ENCODE measurements around the gene GBGT1. TPM values are rescaled to one million over a fixed set of nuclear protein-coding genes. Genes with fewer than 3 reads are reported as not detected.

Gene GBGT1
- total RNA-seq, 1 donor from 2014 or later = 15.4 TPM

GRCh38 chr9:133117271-133118178 lies 46.2 kb downstream of the GBGT1 start:
- intact Hi-C loops (cut with micrococcal nuclease) = no loop called here

GRCh38 chr9:133116346-133117231 lies 47.1 kb downstream of the GBGT1 start:
- intact Hi-C loops (cut with micrococcal nuclease) = no loop called here

- intact Hi-C loops (cut with micrococcal nuclease) = loop anchor here (1.0 to 2.0 kb wide), 2 partner anchors 17 to 29 kb away; no protein-coding TSS in a partner anchor
Measured at GRCh38 chr9:133115604-133116345, 47.9 kb downstream of the GBGT1 start.

DNA sequence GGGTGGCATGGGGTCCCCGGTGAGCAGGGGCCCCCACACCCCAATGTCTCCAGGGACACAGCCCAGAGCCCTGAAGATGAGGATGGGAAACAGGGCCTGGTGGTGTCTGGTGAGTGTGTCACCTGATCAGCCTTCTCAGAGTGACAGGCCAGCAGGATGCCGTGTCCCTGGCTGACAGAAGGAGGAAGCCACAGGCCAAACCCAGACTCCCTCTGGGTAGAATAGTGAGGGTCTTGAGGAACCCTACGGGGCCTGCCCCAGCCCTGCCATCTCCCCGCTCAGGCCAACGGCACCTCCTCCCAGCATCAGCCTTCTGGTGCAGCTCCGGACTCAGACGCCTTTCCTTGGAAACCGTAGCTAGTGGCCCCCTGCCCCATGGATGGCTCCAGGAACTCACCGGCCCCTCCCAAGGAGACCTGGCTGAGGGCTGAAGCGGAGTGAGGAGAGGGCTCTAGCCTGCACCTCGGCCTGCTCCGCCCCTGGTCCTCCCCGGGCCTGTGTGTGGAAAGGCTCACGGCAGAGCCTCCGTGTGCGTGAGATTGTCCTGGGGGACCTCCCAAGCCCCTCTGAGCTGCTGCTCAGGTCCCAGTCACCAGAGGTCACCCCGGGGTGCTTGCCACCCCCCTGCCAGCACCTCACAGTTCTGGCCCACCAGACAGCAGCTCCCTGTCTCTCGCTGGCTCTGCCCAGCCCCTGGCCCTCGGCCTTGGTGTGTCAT lies 48.7 kb downstream of the GBGT1 start:
- intact Hi-C loops (cut with micrococcal nuclease) = loop anchor here (1.0 to 2.0 kb wide), 2 partner anchors 18 to 29 kb away; no protein-coding TSS in a partner anchor

DNA sequence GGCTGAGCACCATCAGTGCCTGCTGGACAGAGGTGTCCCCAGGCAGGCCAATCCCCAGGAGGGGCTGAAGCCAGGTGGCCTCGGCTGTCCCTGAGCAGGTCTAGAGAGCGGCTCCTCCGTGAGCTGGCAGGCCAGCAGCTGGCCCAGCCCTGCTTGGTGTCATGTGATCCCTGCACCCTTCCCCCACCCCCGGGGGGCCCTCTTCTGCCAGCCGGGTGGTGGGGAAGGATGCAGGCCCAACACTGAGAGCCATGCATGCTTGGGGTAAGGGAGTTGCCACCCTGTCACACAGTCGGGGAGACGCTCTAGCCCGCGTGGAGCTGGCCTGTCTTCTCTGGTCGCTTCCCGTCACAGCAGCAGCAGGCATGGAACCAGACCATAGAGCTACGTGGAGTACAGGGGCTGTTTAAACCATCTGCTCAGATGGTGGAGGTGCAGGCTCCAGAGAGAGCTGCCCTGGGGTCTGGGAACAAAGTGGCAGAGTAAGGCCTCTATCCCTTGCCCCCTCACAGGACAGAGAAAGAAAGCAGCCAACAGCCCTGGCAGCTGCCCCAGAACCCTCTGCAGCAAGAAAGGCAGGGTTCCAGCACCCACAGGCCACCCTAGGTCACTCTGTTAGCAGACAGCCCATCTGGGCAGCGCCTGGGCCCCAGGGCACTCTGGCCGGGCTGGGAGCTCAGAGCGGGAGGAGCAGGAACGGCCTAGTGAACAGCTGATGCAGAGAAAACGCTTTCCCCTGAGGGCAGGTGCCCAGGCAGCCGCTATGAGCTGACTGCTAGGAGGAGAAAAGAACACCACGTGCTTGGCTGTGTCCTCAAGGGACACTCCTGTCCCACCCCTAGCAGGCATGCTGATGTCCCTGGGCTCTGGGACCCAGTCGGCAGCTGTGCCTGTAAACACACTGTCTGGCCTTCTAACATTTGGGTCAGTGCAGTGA lies 49.5 kb downstream of the GBGT1 start:
- intact Hi-C loops (cut with micrococcal nuclease) = loop anchor here (2.0 kb wide), 1 partner anchor 19 kb away; no protein-coding TSS in a partner anchor

DNA sequence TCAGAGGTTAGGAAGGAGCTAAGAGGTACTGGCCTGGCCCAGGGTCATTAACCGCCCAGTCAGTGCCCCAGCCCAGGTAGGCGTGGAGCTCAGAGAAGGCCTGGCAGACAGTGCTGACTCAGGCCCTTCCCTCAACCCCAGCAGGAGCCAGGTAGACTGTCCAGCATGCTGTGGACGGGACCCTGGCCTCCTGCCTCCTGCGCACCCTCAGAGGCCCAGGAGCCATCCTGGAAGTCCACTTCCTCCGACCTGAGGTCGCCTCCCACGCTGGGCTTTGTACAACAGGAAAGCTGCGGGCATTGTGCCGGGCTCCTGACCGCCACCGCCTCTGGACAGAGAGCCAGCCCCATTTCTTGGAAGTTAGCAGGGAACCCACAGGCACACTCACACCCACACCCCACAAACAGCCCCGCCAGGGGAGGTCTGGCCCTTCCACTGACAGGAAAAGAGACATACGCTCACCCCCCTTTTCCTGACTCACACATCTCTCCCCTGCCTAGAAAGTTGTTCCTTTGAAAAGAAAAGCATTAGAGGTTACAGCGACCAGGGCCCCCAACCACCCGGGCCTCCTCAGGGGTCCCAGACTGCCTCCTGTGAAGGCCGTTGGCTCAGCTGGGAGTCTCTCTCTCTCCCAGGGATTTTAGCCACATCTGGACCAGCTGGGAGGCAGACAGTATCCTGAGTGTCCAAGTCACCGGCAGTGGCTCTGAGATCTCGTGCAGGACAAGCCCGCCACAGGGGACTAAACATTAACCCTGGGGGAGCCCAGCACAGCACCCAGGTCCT lies 50.4 kb downstream of the GBGT1 start:
- intact Hi-C loops (cut with micrococcal nuclease) = no loop called here

DNA sequence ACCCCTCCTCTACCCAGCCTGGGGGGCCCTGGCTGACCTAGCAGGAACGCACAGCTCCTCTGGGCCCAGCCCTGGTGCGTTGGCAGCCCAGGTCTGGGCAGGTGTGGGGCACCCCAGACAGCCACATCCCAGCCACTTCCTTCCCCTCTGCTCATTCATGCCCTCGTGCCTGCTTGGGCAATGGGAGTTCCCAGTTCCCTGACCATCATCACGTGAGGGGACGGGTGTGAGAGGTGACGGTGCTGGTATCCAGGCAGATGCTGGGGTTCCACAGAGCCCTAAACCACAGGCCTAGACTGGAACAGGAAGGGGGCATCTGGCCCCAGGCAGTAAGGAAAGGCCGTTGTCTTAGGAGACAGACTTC lies 51.1 kb downstream of the GBGT1 start:
- intact Hi-C loops (cut with micrococcal nuclease) = no loop called here

DNA sequence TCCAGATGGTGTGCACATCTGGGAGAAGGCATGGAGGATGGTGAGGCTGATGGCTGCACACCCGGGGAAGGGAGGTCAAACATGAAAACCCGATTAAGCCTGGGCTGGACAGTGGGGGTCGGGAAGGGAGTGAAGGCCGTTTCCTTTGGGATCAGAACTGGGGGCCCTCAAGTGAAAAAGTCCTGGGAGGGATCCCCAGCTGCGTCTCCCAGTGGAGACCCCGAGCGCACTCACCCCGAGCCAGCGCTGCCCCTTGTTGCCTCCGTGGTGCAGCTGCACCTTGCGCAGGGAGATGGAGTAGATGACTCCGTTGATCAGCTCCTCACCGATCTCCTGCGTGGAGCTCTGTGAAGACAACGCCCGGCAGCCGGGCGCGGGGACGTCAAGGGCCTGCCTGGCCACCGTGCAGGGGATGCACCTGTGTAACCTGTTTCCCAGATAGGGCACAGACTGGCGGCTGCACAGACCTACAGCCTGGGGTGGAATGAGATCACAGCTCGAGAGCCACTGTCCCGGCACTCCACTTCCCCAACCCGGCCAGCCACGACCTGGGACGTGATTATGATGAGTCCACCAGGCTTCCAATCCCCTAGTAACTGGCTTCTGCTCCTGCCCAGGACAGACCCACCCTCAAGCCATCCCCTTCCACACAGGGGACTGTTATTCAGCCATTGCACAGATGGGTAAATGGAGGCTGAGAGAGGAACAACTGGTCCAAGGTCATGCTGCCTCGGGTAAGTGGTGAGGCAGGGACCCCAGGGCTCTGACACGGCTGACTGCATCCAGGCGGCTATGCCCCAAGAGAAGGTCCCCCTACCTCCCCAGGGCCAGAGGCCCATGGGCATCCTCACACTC lies 51.7 kb downstream of the GBGT1 start:
- intact Hi-C loops (cut with micrococcal nuclease) = no loop called here

GRCh38 chr9:133109931-133110650 lies 53.6 kb downstream of the GBGT1 start:
- intact Hi-C loops (cut with micrococcal nuclease) = no loop called here

GRCh38 chr9:133108794-133109641 lies 54.7 kb downstream of the GBGT1 start:
- intact Hi-C loops (cut with micrococcal nuclease) = no loop called here

GRCh38 chr9:133107961-133108793 lies 55.5 kb downstream of the GBGT1 start:
- intact Hi-C loops (cut with micrococcal nuclease) = no loop called here

GRCh38 chr9:133107245-133107722 lies 56.4 kb downstream of the GBGT1 start:
- intact Hi-C loops (cut with micrococcal nuclease) = no loop called here

DNA sequence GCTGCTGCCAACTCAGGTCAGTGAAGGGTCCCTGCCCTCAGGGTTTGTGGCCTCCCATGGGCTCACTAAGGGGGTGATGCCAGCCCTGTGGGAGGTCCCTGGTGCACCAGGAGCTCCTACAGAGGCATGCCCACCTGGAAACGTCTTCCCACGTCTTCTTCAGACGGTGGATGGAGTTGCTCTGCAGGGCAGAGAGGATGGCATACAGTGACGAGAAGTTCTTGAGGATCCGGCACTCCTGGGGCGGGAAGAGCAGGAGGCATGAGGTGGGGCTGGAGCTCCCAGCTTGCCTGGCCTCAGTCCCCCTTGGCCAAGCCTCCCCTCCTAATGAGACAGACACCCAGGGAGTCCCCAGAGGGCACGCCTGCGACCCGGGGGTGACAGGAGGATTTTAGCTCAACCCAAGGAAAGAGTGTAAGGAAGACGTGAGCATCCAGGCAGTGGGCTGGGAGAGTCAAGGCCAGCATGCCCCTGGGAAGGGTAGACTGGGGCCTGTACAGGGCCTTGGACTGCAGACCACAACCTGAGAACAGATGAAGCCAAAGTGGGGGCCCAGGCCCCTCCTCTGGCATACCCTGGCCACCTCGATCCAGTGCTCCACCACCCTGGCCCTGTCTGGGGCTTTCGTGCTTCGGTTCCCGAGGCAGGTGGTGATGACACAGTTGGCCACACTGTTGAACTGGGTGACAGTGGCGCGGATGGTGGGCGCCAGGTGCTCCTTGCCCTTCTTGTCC lies 57.0 kb downstream of the GBGT1 start:
- intact Hi-C loops (cut with micrococcal nuclease) = no loop called here

DNA sequence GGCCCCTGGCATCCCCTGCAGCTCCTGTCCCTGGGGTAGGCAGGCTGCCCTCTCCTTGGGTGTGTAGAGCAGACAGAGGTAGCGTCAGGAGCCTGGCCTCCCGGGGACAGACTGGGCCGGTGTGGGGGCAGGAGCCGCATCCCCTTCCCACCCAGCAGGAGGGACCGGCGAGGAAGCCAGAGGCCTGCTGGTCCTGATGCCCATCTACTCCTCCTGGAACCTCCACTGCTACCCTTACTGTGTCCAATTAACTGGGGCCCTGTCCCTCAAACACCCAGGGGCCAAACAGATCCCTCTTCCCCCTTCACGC lies 58.3 kb downstream of the GBGT1 start:
- intact Hi-C loops (cut with micrococcal nuclease) = no loop called here
